GM13977 (cell line): ENCODE data around the gene PLBD2.

Experiments used
- DNase-seq: peaks from one replicate; pipeline ENCODE4 v3.0.0; 2012; ENCODE audit warnings: low spot score
- in situ Hi-C: fragments of 300-500 bp; cut with MboI; formaldehyde crosslinking; loops from one replicate; pipeline ENCODE4 v1.12.0; 2022; ENCODE audit warnings: low sequenced_read_pairs, low pct_unique_long_range_greater_than_20kb, mixed read lengths, inconsistent platforms; ENCODE audit not compliant: unreplicated experiment
- TF ChIP-seq, protein P1 (sequence below): IDR thresholded peaks from 2 replicates; pipeline ENCODE4 v1.5.1; 2012; ENCODE audit warnings: mild to moderate bottlenecking, control low read depth; ENCODE audit not compliant: insufficient read depth; ENCODE audit errors: extremely low read depth, missing control alignments

The PLBD2 gene

DNA sequence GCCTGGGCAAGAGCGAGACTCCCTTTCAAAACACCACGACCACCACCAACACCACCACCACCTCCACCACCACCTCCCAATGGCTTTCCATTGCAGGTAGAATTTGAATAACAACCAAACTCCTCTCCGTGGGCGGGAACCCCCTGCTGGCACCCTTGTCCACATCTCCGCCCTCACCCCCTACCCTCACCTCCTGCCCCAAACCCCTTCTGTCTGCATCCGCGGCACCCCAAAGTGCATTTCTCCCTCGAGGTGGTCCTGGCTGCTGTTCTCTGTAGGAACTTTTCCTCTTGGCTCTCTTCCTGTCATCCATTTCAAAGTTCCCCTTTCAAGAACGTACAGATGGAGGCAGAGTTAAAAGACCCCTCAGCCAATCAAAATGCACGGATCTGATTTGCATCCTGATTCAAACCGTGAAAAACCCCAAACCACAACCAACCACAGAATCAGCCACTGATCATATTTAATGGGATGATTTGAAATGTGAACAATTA, 67.6 kb downstream of the PLBD2 start:
- peak; percentile 55 for DNase-seq
- TF ChIP-seq, protein P1, sequence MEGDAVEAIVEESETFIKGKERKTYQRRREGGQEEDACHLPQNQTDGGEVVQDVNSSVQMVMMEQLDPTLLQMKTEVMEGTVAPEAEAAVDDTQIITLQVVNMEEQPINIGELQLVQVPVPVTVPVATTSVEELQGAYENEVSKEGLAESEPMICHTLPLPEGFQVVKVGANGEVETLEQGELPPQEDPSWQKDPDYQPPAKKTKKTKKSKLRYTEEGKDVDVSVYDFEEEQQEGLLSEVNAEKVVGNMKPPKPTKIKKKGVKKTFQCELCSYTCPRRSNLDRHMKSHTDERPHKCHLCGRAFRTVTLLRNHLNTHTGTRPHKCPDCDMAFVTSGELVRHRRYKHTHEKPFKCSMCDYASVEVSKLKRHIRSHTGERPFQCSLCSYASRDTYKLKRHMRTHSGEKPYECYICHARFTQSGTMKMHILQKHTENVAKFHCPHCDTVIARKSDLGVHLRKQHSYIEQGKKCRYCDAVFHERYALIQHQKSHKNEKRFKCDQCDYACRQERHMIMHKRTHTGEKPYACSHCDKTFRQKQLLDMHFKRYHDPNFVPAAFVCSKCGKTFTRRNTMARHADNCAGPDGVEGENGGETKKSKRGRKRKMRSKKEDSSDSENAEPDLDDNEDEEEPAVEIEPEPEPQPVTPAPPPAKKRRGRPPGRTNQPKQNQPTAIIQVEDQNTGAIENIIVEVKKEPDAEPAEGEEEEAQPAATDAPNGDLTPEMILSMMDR: no peak
- in situ Hi-C loops: loop anchor here (25.0 kb wide), 1 partner anchor 486 kb away; no protein-coding TSS in a partner anchor

DNA sequence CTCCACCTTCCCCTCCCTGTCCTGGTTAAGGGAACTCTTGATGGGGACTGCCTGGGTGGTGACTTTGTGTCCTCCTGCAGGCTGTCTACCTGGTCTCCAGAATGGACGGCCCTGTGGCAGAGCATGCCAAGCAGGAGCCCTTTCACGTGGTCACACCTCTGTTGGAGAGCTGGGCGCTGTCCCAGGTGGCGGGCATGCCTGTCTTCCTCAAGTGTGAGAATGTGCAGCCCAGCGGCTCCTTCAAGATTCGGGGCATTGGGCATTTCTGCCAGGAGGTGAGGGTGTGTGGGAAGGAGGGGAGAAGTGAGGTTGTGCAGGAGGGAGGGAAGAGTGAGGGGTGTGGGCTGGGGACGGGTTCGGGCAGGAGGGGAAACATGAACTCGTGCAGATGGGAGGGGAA, 69.5 kb downstream of the PLBD2 start:
- in situ Hi-C loops: loop anchor here (25.0 kb wide), 1 partner anchor 484 kb away; no protein-coding TSS in a partner anchor
- no peak for DNase-seq
- TF ChIP-seq, protein P1: no peak

GRCh38 chr12:113428482-113428881, 70.1 kb downstream of the PLBD2 start:
- TF ChIP-seq, protein P1: no peak
- in situ Hi-C loops: loop anchor here (25.0 kb wide), 1 partner anchor 484 kb away; no protein-coding TSS in a partner anchor
- DNase-seq: no peak

- DNase-seq: no peak
- TF ChIP-seq, protein P1: no peak
- in situ Hi-C loops: loop anchor here (25.0 kb wide), 1 partner anchor 479 kb away; no protein-coding TSS in a partner anchor
These were observed 74.6 kb downstream of the PLBD2 start for GRCh38 chr12:113432986-113433385.

DNA sequence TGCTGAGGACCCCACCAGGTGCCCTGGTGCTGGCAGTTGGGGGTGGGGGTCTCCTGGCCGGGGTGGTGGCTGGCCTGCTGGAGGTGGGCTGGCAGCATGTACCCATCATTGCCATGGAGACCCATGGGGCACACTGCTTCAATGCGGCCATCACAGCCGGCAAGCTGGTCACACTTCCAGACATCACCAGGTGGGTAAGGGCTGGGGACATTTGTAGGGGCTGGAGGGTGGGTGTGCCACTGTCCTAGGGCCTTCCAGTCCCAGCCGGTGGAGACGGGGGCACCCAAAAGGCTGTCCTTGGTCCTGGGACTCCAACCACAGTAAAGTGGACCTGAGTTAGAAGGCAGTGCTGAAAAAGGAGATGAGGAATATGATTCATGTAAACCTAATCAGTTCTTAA, 77.0 kb downstream of the PLBD2 start:
- in situ Hi-C loops: loop anchor here (25.0 kb wide), 1 partner anchor 477 kb away; no protein-coding TSS in a partner anchor
- TF ChIP-seq, protein P1: no peak
- no peak for DNase-seq

DNA sequence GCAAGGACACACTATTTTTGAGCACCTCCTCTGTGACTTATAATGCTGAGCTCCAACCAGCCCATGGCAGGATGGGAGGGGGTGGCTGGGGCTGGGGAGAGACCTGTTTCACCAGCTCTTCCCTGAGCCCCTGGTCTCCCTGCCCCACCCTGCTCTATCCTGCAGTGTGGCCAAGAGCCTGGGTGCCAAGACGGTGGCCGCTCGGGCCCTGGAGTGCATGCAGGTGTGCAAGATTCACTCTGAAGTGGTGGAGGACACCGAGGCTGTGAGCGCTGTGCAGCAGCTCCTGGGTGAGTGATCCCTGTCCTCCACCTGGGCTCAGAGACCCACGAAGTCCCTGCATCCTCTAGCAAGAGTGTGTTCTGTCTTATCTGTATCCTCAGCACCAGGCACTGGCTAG, 78.2 kb downstream of the PLBD2 start:
- TF ChIP-seq, protein P1: no peak
- in situ Hi-C loops: loop anchor here (25.0 kb wide), 1 partner anchor 476 kb away; no protein-coding TSS in a partner anchor

More for the DNA sequence above, 78.2 kb downstream of the PLBD2 start:
- DNase-seq: no peak
